A673 (cell line): Measurements from ENCODE around the gene CYP2J2. TPM values are rescaled to one million over a fixed set of nuclear protein-coding genes. Genes with fewer than 3 reads are reported as not detected.
A peak's percentile ranks its signal among the peaks of the same experiment; 100 is the strongest.
"Not testable (repeated sequence)": the region's sequence is repeated elsewhere in the genome, so short reads cannot be mapped to it uniquely, and the experiment has no call there.

Source experiments
- BruUV-seq: library from RNA; stranded (reverse); fragments of 400-500 nt; replicated peaks from 2 replicates; lab custom pipeline; 2021; lab: Mats Ljungman, UMichigan
- CTCF ChIA-PET: fragments of 300-600 bp; sonication (Branson Sonifier 250); formaldehyde crosslinking; loops from one replicate; lab custom pipeline; 2022; ENCODE audit warnings: antibody characterized with exemption; lab: Charles Lee
- POLR2A ChIA-PET: fragments of 300-600 bp; sonication (Branson Sonifier 250); formaldehyde crosslinking; loops from one replicate; lab custom pipeline; 2022; ENCODE audit warnings: antibody characterized with exemption; ENCODE audit not compliant: low non-redundant PET; lab: Charles Lee
- DNase-seq: peaks from one replicate; pipeline ENCODE4 v3.0.0-alpha.2; 2015; ENCODE audit warnings: low spot score
- H3K27ac ChIP-seq: fragments of 200-600 bp; sonication (generic); 2 replicates; pipeline ENCODE4 v1.5.1; 2016; ENCODE audit warnings: mixed run types, low read depth, mild to moderate bottlenecking, mixed read lengths, antibody characterized with exemption, low read length; ENCODE audit not compliant: poor library complexity, severe bottlenecking
- H3K27me3 ChIP-seq: fragments of 200-600 bp; sonication (generic); replicated peaks from 2 replicates; pipeline ENCODE4 v1.6.1; 2017; ENCODE audit warnings: mixed run types, low read depth, mild to moderate bottlenecking, mixed read lengths, antibody characterized with exemption, low read length; ENCODE audit not compliant: insufficient read depth, poor library complexity
- H3K36me3 ChIP-seq: fragments of 200-600 bp; sonication (generic); 2 replicates; pipeline ENCODE4 v1.6.1; 2016; ENCODE audit warnings: mixed run types, mild to moderate bottlenecking, mixed read lengths, antibody characterized with exemption, low read length; ENCODE audit not compliant: insufficient read depth, poor library complexity, severe bottlenecking
- H3K4me1 ChIP-seq: fragments of 200-600 bp; sonication (generic); 2 replicates; pipeline ENCODE4 v1.6.1; 2017; ENCODE audit warnings: mixed run types, mild to moderate bottlenecking, mixed read lengths, antibody characterized with exemption, low read length; ENCODE audit not compliant: insufficient read depth, poor library complexity, severe bottlenecking
- H3K4me3 ChIP-seq: fragments of 200-600 bp; sonication (generic); 2 replicates; pipeline ENCODE4 v1.5.1; 2016; ENCODE audit warnings: low read depth, mixed run types, mild to moderate bottlenecking, mixed read lengths, low read length; ENCODE audit not compliant: poor library complexity, severe bottlenecking
- H3K9me3 ChIP-seq: fragments of 200-600 bp; sonication (generic); 2 replicates; pipeline ENCODE4 v1.6.1; 2016; ENCODE audit warnings: mixed run types, low read depth, mild to moderate bottlenecking, mixed read lengths, antibody characterized with exemption, low read length; ENCODE audit not compliant: poor library complexity, severe bottlenecking
- EZH2 ChIP-seq: fragments of 200-600 bp; sonication (generic); IDR thresholded peaks from 2 replicates; pipeline ENCODE4 v1.6.1; 2017; ENCODE audit warnings: borderline replicate concordance, low read depth, mild to moderate bottlenecking, mixed read lengths, antibody characterized with exemption, low read length; ENCODE audit not compliant: poor library complexity, severe bottlenecking
- intact Hi-C: fragments of 100-400 bp; cut with micrococcal nuclease; formaldehyde crosslinking; loops from one replicate; pipeline ENCODE4 v1.10.0; 2022; ENCODE audit not compliant: unreplicated experiment
- total RNA-seq: library from RNA; stranded (reverse); gene quantifications from 2 replicates; pipeline ENCODE4 v1.2.3, GENCODE V29; 2021
- TF ChIP-seq, protein P1 (sequence below): fragments of 300-800, 200-600 bp; sonication (generic); conservative IDR thresholded peaks from 2 replicates; pipeline ENCODE4 v1.5.1; 2017; ENCODE audit warnings: low read depth, mild to moderate bottlenecking, antibody characterized with exemption, low read length, moderate library complexity, mixed read lengths

The CYP2J2 gene
- total RNA-seq, 1 experiment from 2014 or later, result 1.9 TPM

DNA sequence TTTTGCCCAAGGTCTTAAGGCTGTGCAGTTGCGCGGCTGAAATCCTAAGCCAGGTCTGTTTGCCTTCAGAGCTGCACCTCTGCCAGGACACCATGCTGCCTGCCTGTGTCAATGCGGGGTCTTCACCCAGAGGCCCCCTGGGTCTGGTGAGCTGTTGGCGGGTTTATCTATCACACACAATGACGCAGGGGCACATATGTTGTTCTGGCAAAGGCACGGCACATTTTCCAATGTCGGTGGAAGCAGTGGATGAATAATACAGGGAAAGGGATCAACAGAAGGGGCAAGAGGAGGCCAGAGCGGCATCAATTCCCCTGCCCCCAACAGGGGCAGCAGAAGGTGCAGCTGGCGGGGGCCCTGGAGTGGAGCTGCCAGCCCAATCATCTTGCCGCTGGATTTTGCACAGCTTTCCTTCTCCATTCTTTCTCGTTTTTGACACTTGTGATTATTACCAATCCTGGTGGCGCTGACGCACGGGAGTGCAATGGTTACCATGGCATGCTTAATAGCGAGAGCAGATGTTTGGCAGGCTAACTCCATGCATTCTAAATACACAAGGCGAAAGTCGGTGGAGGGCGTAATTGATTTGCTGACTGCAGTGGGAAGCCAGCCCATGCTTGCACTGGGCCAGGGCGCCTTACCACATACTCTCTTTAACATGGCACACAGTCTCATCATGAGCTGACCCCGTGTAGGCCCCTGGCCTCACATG, 45.8 kb upstream of the CYP2J2 start:
- H3K9me3 ChIP-seq, result no peaks in the 10 kb centered on the region
- ChIA-PET CTCF (interaction anchor here (1.1 kb wide), 1 partner anchor 309 kb away, joined by 3 read pairs; no protein-coding TSS in a partner anchor), POLR2A (no interaction called here)
- H3K4me1 ChIP-seq, result no peaks in the 10 kb centered on the region
- TF ChIP-seq, protein P1, sequence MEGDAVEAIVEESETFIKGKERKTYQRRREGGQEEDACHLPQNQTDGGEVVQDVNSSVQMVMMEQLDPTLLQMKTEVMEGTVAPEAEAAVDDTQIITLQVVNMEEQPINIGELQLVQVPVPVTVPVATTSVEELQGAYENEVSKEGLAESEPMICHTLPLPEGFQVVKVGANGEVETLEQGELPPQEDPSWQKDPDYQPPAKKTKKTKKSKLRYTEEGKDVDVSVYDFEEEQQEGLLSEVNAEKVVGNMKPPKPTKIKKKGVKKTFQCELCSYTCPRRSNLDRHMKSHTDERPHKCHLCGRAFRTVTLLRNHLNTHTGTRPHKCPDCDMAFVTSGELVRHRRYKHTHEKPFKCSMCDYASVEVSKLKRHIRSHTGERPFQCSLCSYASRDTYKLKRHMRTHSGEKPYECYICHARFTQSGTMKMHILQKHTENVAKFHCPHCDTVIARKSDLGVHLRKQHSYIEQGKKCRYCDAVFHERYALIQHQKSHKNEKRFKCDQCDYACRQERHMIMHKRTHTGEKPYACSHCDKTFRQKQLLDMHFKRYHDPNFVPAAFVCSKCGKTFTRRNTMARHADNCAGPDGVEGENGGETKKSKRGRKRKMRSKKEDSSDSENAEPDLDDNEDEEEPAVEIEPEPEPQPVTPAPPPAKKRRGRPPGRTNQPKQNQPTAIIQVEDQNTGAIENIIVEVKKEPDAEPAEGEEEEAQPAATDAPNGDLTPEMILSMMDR, result no peak
- TF ChIP-seq EZH2, result no peak
- BruUV-seq, result no TSS peak
- no peak overlapping the region for H3K27ac ChIP-seq
- no peak overlapping the region for H3K4me3 ChIP-seq
- H3K27me3 ChIP-seq, result peaks cover 25% of the 10 kb centered on the region
- H3K36me3 ChIP-seq, result no peaks in the 10 kb centered on the region
- intact Hi-C loops, result loop anchor here (10.0 kb wide), 1 partner anchor 252 kb away; no protein-coding TSS in a partner anchor
- DNase-seq, result no peak

DNA sequence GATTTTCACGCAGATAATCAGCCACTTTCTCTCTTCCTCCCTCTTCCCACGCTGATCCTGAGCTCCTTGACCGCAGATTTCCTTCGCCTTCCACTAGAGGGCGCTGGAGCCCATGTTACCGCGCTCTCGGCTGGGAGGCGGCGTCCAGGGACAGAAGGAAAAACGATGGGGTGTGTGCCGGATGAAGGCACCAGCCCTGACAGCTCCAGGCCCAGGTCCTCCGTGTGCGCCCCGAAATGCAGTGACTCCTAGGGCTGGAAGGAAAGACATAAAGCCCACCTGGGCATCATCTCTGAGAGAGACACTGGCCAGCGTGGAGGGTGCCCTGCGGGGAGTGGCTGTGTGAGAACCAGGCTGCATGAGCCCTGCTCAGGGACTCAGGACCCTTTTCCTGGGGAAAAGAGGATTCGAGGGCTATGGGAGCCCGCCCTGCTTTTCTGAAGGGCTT, 44.9 kb upstream of the CYP2J2 start:
- CTCF ChIA-PET, result interaction anchor here (0.5 to 1.1 kb wide), 11 partner anchors 9 to 1881 kb away, joined by 3 to 8 read pairs (median 3); no protein-coding TSS in a partner anchor
- BruUV-seq, result no TSS peak
- POLR2A ChIA-PET, result no interaction called here
- peak; percentile 85 for DNase-seq
- H3K27ac ChIP-seq, result no peak overlapping the region
- H3K36me3 ChIP-seq, result no peaks in the 10 kb centered on the region
- no peaks in the 10 kb centered on the region for H3K9me3 ChIP-seq
- H3K27me3 ChIP-seq, result peaks cover 25% of the 10 kb centered on the region
- no peaks in the 10 kb centered on the region for H3K4me1 ChIP-seq
- TF ChIP-seq, protein P1, result peak; percentile 95
- no peak for TF ChIP-seq EZH2
- intact Hi-C loops, result loop anchor here (2.0 to 10.0 kb wide), 2 partner anchors 253 to 309 kb away; no protein-coding TSS in a partner anchor
- H3K4me3 ChIP-seq, result no peak overlapping the region

DNA sequence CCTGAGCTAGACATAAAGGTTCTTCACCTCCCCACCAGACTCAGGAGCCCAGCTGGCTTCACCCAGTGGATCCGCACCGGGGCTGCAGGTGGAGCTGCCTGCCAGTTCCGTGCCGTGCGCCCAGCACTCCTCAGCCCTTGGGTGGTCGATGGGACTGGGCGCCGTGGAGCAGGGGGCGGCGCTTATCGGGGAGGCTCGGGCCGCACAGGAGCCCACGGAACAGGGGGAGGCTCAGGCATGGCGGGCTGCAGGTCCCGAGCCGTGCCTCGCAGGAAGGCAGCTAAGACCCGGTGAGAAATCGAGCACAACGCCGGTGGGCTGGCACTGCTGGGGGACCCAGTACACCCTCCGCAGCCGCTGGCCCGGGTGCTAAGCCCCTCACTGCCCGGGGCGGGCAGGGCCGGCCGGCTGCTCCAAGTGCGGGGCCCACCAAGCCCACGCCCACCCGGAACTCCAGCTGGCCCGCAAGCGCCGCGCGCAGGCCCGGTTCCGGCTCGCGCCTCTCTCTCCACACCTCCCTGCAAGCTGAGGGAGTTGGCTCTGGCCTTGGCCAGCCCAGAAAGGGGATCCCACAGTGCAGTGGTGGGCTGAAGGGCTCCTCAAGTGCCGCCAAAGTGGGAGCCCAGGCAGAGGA, 43.1 kb upstream of the CYP2J2 start:
- intact Hi-C loops, result loop anchor here (2.0 to 10.0 kb wide), 2 partner anchors 255 to 311 kb away; no protein-coding TSS in a partner anchor
- CTCF ChIA-PET, POLR2A ChIA-PET: not testable (repeated sequence)

DNA sequence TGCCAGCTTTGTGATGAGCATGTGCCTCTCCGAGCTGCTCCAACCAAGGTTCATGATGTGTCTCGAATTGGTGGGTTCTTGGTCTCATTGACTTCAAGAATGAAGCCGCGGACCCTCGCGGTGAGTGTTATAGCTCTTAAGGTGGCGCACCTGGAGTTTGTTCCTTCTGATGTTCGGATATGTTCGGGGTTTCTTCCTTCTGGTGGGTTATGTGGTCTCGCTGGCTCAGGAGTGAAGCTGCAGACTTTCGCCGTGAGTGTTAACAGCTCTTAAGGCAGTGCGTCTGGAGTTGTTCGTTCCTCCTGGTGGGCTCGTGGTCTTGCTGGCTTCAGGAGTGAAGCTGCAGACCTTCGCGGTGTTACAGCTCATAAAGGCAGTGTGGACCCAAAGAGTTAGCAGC, 42.2 kb upstream of the CYP2J2 start:
- intact Hi-C loops, H3K36me3 ChIP-seq, H3K27ac ChIP-seq, BruUV-seq, CTCF ChIA-PET, H3K4me3 ChIP-seq, H3K4me1 ChIP-seq, H3K9me3 ChIP-seq, H3K27me3 ChIP-seq, DNase-seq, POLR2A ChIA-PET: not testable (repeated sequence)

More for the DNA sequence above, 43.1 kb upstream of the CYP2J2 start:
- H3K9me3 ChIP-seq, H3K4me3 ChIP-seq, BruUV-seq, H3K27ac ChIP-seq, DNase-seq, H3K36me3 ChIP-seq, H3K4me1 ChIP-seq: not testable (repeated sequence)
- peaks cover 12% of the 10 kb centered on the region for H3K27me3 ChIP-seq
